HCT116 (cell line): Measurements from ENCODE around the gene HSD17B7.
"Not testable (repeated sequence)": the region's sequence is repeated elsewhere in the genome, so short reads cannot be mapped to it uniquely, and the experiment has no call there.

ENCODE experiments used
- ATF3 ChIP-seq: IDR thresholded peaks from 2 replicates; pipeline ENCODE4 v1.6.1; 2012
- CEBPB ChIP-seq: IDR thresholded peaks from 2 replicates; pipeline ENCODE4 v1.6.1; 2012; ENCODE audit warnings: low read depth
- CTCF ChIP-seq, 3 experiments: fragments of 200-600 bp in 1 of 3; sonication (generic) in 1 of 3; IDR thresholded peaks in 2 of 3; conservative IDR thresholded peaks in 1 of 3; 2 replicates each; pipeline ENCODE4 v1.5.1; 2012 to 2017; ENCODE audit warnings: low read depth in 2 of 3, low read length in 2 of 3, antibody characterized with exemption in 1 of 3, borderline replicate concordance in 1 of 3, control low read depth in 1 of 3, mild to moderate bottlenecking in 1 of 3, mixed read lengths in 1 of 3, mixed run types in 1 of 3, moderate library complexity in 1 of 3; ENCODE audit not compliant: insufficient read depth in 1 of 3
- EZH2 ChIP-seq: fragments of 200-600 bp; sonication (generic); IDR thresholded peaks from 2 replicates; pipeline ENCODE4 v1.6.1; 2017; ENCODE audit warnings: antibody characterized with exemption, mixed run types
- EZH2phosphoT487 ChIP-seq: fragments of 200-600 bp; IDR thresholded peaks from 2 replicates; pipeline ENCODE4 v1.6.1; 2018; ENCODE audit warnings: antibody characterized with exemption, borderline replicate concordance
- POLR2A ChIP-seq: IDR thresholded peaks from 2 replicates; pipeline ENCODE4 v1.7.0; 2011; ENCODE audit warnings: borderline replicate concordance; ENCODE audit not compliant: insufficient read depth, insufficient read length; ENCODE audit errors: extremely low read depth
- POLR2AphosphoS5 ChIP-seq: IDR thresholded peaks from 2 replicates; pipeline ENCODE4 v1.6.1; 2011; ENCODE audit warnings: mild to moderate bottlenecking, low read depth, low read length, moderate library complexity
- YY1 ChIP-seq: IDR thresholded peaks from 2 replicates; pipeline ENCODE4 v1.6.1; 2011; ENCODE audit warnings: low read length, low read depth, moderate library complexity, mild to moderate bottlenecking; ENCODE audit not compliant: insufficient replicate concordance; ENCODE audit errors: extremely low read depth
- TF ChIP-seq, protein P1 (sequence below): IDR thresholded peaks from 2 replicates; pipeline ENCODE4 v1.6.1; 2012; ENCODE audit warnings: low read depth

DNA sequence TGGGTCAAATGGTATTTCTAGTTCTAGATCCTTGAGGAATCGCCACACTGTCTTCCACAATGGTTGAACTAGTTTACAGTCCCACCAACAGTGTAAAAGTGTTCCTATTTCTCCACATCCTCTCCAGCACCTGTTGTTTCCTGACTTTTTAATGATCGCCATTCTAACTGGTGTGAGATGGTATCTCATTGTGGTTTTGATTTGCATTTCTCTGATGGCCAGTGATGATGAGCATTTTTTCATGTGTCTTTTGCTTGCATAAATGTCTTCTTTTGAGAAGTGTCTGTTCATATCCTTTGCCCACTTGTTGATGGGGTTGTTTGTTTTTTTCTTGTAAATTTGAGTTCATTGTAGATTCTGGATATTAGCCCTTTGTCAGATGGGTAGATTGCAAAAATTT is 17.0 kb downstream of the HSD17B7 start:
- not testable (repeated sequence) for TF ChIP-seq ATF3; EZH2; POLR2A; EZH2phosphoT487; POLR2AphosphoS5; CTCF (IDR thresholded peaks at IDR 0.05 in 2 of 3, conservative IDR thresholded peaks at IDR 0.05 in 1 of 3; ENCODE audit: borderline replicate concordance in 1 of 3, insufficient read depth in 1 of 3, low read depth in 2 of 3, low read length in 2 of 3); YY1; CEBPB
- TF ChIP-seq, protein P1, sequence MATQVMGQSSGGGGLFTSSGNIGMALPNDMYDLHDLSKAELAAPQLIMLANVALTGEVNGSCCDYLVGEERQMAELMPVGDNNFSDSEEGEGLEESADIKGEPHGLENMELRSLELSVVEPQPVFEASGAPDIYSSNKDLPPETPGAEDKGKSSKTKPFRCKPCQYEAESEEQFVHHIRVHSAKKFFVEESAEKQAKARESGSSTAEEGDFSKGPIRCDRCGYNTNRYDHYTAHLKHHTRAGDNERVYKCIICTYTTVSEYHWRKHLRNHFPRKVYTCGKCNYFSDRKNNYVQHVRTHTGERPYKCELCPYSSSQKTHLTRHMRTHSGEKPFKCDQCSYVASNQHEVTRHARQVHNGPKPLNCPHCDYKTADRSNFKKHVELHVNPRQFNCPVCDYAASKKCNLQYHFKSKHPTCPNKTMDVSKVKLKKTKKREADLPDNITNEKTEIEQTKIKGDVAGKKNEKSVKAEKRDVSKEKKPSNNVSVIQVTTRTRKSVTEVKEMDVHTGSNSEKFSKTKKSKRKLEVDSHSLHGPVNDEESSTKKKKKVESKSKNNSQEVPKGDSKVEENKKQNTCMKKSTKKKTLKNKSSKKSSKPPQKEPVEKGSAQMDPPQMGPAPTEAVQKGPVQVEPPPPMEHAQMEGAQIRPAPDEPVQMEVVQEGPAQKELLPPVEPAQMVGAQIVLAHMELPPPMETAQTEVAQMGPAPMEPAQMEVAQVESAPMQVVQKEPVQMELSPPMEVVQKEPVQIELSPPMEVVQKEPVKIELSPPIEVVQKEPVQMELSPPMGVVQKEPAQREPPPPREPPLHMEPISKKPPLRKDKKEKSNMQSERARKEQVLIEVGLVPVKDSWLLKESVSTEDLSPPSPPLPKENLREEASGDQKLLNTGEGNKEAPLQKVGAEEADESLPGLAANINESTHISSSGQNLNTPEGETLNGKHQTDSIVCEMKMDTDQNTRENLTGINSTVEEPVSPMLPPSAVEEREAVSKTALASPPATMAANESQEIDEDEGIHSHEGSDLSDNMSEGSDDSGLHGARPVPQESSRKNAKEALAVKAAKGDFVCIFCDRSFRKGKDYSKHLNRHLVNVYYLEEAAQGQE: not testable (repeated sequence)
